Lung (tissue), 12 donors: ENCODE measurements around the gene CELSR1. TPM values are rescaled to one million over a fixed set of nuclear protein-coding genes. Genes with fewer than 3 reads are reported as not detected.

ENCODE experiments used
- ATAC-seq: fragments of 200-7000 bp; cut with Tn5 transposase; one replicate; pipeline ENCODE4 v1.9.1; 2020; ENCODE audit warnings: moderate number of reproducible peaks; ENCODE audit not compliant: insufficient read depth, low FRiP score
- DNase-seq, 3 donors: peaks; one replicate each; pipeline ENCODE4 v3.0.0-alpha.2; 2013 to 2017
- H3K27ac ChIP-seq, 2 donors: one replicate each; pipeline ENCODE4 v1.5.1; 2013; ENCODE audit warnings: mild to moderate bottlenecking in 2 of 2, moderate library complexity in 2 of 2, control low read depth in 1 of 2, inconsistent platforms in 1 of 2, low read depth in 1 of 2, low read length in 1 of 2
- H3K27me3 ChIP-seq, 3 donors: one replicate each; pipeline ENCODE4 v1.5.1; 2013; ENCODE audit warnings: low read length in 2 of 3; ENCODE audit not compliant: control insufficient read depth in 3 of 3, insufficient read depth in 3 of 3
- H3K36me3 ChIP-seq, 4 donors: one replicate each; pipeline ENCODE4 v1.5.1; 2013; ENCODE audit warnings: low read length in 4 of 4, mild to moderate bottlenecking in 1 of 4, moderate library complexity in 1 of 4; ENCODE audit not compliant: control insufficient read depth in 4 of 4, insufficient read depth in 4 of 4
- H3K4me1 ChIP-seq, 5 donors: one replicate each; pipeline ENCODE4 v1.5.1; 2013; ENCODE audit warnings: low read length in 5 of 5, mild to moderate bottlenecking in 2 of 5, moderate library complexity in 1 of 5; ENCODE audit not compliant: control insufficient read depth in 5 of 5, insufficient read depth in 5 of 5
- H3K4me3 ChIP-seq: one replicate; pipeline ENCODE4 v1.5.1; 2013; ENCODE audit warnings: mild to moderate bottlenecking, control low read depth, moderate library complexity
- H3K9ac ChIP-seq, 2 donors: one replicate each; pipeline ENCODE4 v1.5.1; 2013; ENCODE audit warnings: low read length in 2 of 2, control low read depth in 1 of 2; ENCODE audit not compliant: insufficient read depth in 1 of 2
- H3K9me3 ChIP-seq, 4 donors: one replicate each; pipeline ENCODE4 v1.5.1; 2013; ENCODE audit warnings: low read length in 3 of 4, mild to moderate bottlenecking in 1 of 4, moderate library complexity in 1 of 4; ENCODE audit not compliant: control insufficient read depth in 4 of 4, insufficient read depth in 3 of 4
- CTCF ChIP-seq: IDR thresholded peaks from 2 replicates; pipeline ENCODE4 v1.5.1; 2012; ENCODE audit warnings: mild to moderate bottlenecking; ENCODE audit errors: control extremely low read depth, extremely low read depth
- WGBS, 2 donors: extraction: QIAGEN DNeasy Blood & Tissue Kit; methylation state at CpG; one replicate each; pipeline ENCODE4 v1.1.7; 2013; 5-methylcytosine and 5-hydroxymethylcytosine counted together
- polyA plus RNA-seq, 2 donors: library from polyadenylated mRNA; stranded (reverse); fragments of 200-250 nt; gene quantifications; one replicate each; pipeline ENCODE4 v1.2.1, GENCODE V29; 2013
- total RNA-seq, 2 donors: library from RNA; depleted of rRNA in 1 of 2; stranded (reverse); fragments of >200 nt in 1 of 2; gene quantifications; one replicate each; pipeline ENCODE4 v1.2.1, GENCODE V29; 2014 to 2021
- donor health status: control.
- donor health status: control.
- donor health status: Bipolar disorder and iron deficiency.
- donor health status: healthy.
- donor health status: DM: yes; HTN: yes; CAD: no.

Gene CELSR1
- total and polyA plus RNA-seq, 4 donors, result 14.0 to 65.9 (median 32.7) TPM

GRCh38 chr22:46312056-46312455, 225.4 kb downstream of the CELSR1 start:
- Histone ChIP-seq H3K9ac (no peak overlapping the region), H3K36me3 (peaks cover 0 to 10% (median 3%) of the 10 kb centered on the region in 4 donors), H3K9me3 (no peaks in the 10 kb centered on the region), H3K27ac (no peak overlapping the region), H3K4me3 (no peak overlapping the region), H3K27me3 (no peaks in the 10 kb centered on the region), H3K4me1 (no peaks in the 10 kb centered on the region)
- DNase-seq (no peak), ATAC-seq (no peak)
- TF ChIP-seq CTCF, result no peak
- 96 to 98% methylated on average over 8 of the region's 8 CpGs for WGBS, 2 donors

Other genes starting within 250 kb of the CELSR1 start
- 1 to 10 TPM; 1.0 to 2.3 TPM for gene GTSE1, start 240.8 kb downstream of the CELSR1 start, total RNA-seq
- 1 to 10 TPM; 1.2 to 1.3 TPM for gene GTSE1, start 240.8 kb downstream of the CELSR1 start, polyA plus RNA-seq
- gene TRMU, start 201.9 kb downstream of the CELSR1 start, total RNA-seq, result 10 to 100 TPM; 39.2 to 42.3 TPM
- gene TRMU, start 201.9 kb downstream of the CELSR1 start, polyA plus RNA-seq, result 10 to 100 TPM; 24.1 to 28.7 TPM
- gene GRAMD4, start 82.8 kb upstream of the CELSR1 start, total RNA-seq, result 10 to 100 TPM; 18.0 to 67.7 TPM
- gene GRAMD4, start 82.8 kb upstream of the CELSR1 start, polyA plus RNA-seq, result 10 to 100 TPM; 16.3 to 24.4 TPM
- gene CERK, start 200.6 kb upstream of the CELSR1 start, total RNA-seq, result 10 to 100 TPM; 31.0 to 36.2 TPM
- 10 to 100 TPM; 12.1 to 32.4 TPM for gene CERK, start 200.6 kb upstream of the CELSR1 start, polyA plus RNA-seq
- gene TBC1D22A, start 225.0 kb upstream of the CELSR1 start, total RNA-seq, result 10 to 100 TPM; 20.3 to 38.4 TPM
- 10 to 100 TPM; 20.2 to 21.6 TPM for gene TBC1D22A, start 225.0 kb upstream of the CELSR1 start, polyA plus RNA-seq